A549 treated with ZK216348 at 1 μM for 4 hours (cell line): ENCODE results near the gene CEL. TPM values are rescaled to one million over a fixed set of nuclear protein-coding genes. Genes with fewer than 3 reads are reported as not detected.

Source experiments
- total RNA-seq: library from RNA; stranded (reverse); fragments of 200-300 nt; extraction: Qiagen RNA extraction; gene quantifications from 5 replicates; pipeline ENCODE4 v1.2.3, GENCODE V29; 2022; ENCODE audit warnings: low read depth

The CEL gene
- 0.51 to 1.3 TPM (median 0.83 TPM) in 5 replicates for total RNA-seq

GRCh38 chr9:133061764-133062145 lies at the start of gene CEL:
CEL (plus strand) TSS chr9:133061981; CDS start chr9:133062003, 22 bp downstream.

GRCh38 chr9:133030317-133031129 lies 31.3 kb upstream of the CEL start, which contains the start of gene GTF3C5:
GTF3C5 (plus strand) TSS chr9:133030997; CDS start chr9:133031012, 15 bp downstream.

Other genes starting within 250 kb of the CEL start
- gene AK8, start 183.7 kb upstream of the CEL start, total RNA-seq = 0.43 to 1.4 TPM (median 1.2 TPM) in 5 replicates
- 4.0 to 6.2 TPM (median 4.3 TPM) in 5 replicates for gene SPACA9, start 183.1 kb upstream of the CEL start, total RNA-seq
- 15.1 to 18.5 TPM (median 17.3 TPM) in 5 replicates for gene TSC1, start 117.4 kb upstream of the CEL start, total RNA-seq
- not detected in 5 replicates for gene GFI1B, start 83.3 kb upstream of the CEL start, total RNA-seq
- gene GTF3C5, start 31.0 kb upstream of the CEL start, total RNA-seq = 50.2 to 70.4 TPM (median 67.7 TPM) in 5 replicates
- gene RALGDS, start 59.3 kb downstream of the CEL start, total RNA-seq = 19.2 to 29.0 TPM (median 26.7 TPM) in 5 replicates
- gene GBGT1, start 101.9 kb downstream of the CEL start, total RNA-seq = 1.5 to 3.0 TPM (median 2.2 TPM) in 5 replicates
- not detected in 5 replicates for gene OBP2B, start 147.3 kb downstream of the CEL start, total RNA-seq
- 0.19 TPM in 1 of 5 replicates, not detected in the others for gene ABO, start 213.2 kb downstream of the CEL start, total RNA-seq